Measurements from ENCODE around the gene LGALS1. TPM values are rescaled to one million over a fixed set of nuclear protein-coding genes. Genes with fewer than 3 reads are reported as not detected.

Gene LGALS1
- total and polyA plus RNA-seq, 2 donors (not counting 1 experiment from before 2014, with no cell fraction given): 106 to 207 TPM

DNA sequence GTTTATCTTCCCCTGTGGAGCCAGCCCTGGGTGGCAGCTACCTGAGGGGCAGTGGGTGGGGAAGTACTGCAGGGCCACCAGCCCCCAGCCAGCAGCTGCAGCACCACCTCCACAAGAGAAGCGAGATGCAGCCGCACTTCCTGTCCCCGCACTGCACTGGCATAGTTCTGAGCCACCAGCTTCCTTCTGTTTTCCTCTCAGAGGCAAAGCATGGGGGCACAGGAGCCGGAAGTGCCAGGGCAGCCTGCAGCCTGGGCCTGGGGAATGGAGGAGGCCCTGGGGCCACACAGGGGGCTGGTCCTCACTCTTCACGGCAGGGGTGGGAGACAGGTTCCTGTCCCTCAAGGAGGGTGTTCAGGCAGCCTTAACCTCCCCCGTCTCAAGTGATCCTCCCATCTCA, 47.9 kb upstream of the LGALS1 start:
- Histone ChIP-seq H3K4me1 (ENCODE audit: control insufficient read depth in 2 of 2, insufficient read depth in 2 of 2, low read length in 2 of 2) (peaks cover 42 to 66% of the 10 kb centered on the region in 2 donors), H3K9me3 (ENCODE audit: control extremely low read depth in 1 of 3, control insufficient read depth in 2 of 3, insufficient read depth in 1 of 3, low read length in 2 of 3) (no peaks in the 10 kb centered on the region), H2AFZ (ENCODE audit: insufficient read depth, low read depth, low read length, poor library complexity, severe bottlenecking) (peak overlapping the region; percentile 67), H3K36me3 (replicated peaks in 1 of 2; ENCODE audit: control extremely low read depth in 1 of 2, control insufficient read depth in 1 of 2, extremely low read depth in 1 of 2, insufficient read depth in 2 of 2, low read length in 1 of 2) (peaks cover 0 to 41% of the 10 kb centered on the region in 2 experiments), H3K79me2 (ENCODE audit: control insufficient read depth, insufficient read depth, low read length) (peaks cover 11% of the 10 kb centered on the region), H3K9ac (ENCODE audit: low read length) (peak overlapping the region; percentile 42), H4K20me1 (ENCODE audit: control insufficient read depth, insufficient read depth, low read length, poor library complexity, severe bottlenecking) (no peaks in the 10 kb centered on the region), H3K27me3 (replicated peaks in 1 of 4; ENCODE audit: control extremely low read depth in 1 of 4, control insufficient read depth in 3 of 4, insufficient read depth in 4 of 4, low read length in 3 of 4) (no peaks in the 10 kb centered on the region), H3K4me2 (replicated peaks; ENCODE audit: low read depth, low read length, poor library complexity, severe bottlenecking) (peak overlapping the region; percentile 79), H3K4me3 (ENCODE audit: control extremely low read depth in 1 of 5, extremely low read depth in 1 of 5, insufficient read depth in 1 of 5, low read depth in 2 of 5, low read length in 4 of 5) (peak overlapping the region in 2 of 5 experiments; percentile 9 to 29), H3K27ac (ENCODE audit: low read length in 2 of 2) (peak overlapping the region; percentile 79 to 80)
- H3K4me3 Mint-ChIP-seq: peak overlapping the region; percentile 65
- H3K4me1 Mint-ChIP-seq: peaks cover 64% of the 10 kb centered on the region
- H3K27ac Mint-ChIP-seq: peak overlapping the region; percentile 90
- intact Hi-C loops (cut with micrococcal nuclease): no loop called here
- ATAC-seq (ENCODE audit: low read depth) (peak; percentile 69), DNase-seq (peak; percentile 73)
- TF ChIP-seq EZH2 (IDR thresholded peaks at IDR 0.05; ENCODE audit: borderline replicate concordance, insufficient read depth, low read depth, low read length, poor library complexity, severe bottlenecking): no peak
- TF ChIP-seq, protein P1, sequence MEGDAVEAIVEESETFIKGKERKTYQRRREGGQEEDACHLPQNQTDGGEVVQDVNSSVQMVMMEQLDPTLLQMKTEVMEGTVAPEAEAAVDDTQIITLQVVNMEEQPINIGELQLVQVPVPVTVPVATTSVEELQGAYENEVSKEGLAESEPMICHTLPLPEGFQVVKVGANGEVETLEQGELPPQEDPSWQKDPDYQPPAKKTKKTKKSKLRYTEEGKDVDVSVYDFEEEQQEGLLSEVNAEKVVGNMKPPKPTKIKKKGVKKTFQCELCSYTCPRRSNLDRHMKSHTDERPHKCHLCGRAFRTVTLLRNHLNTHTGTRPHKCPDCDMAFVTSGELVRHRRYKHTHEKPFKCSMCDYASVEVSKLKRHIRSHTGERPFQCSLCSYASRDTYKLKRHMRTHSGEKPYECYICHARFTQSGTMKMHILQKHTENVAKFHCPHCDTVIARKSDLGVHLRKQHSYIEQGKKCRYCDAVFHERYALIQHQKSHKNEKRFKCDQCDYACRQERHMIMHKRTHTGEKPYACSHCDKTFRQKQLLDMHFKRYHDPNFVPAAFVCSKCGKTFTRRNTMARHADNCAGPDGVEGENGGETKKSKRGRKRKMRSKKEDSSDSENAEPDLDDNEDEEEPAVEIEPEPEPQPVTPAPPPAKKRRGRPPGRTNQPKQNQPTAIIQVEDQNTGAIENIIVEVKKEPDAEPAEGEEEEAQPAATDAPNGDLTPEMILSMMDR (IDR thresholded peaks at IDR 0.05): no peak
- POLR2A ChIA-PET: interaction anchor here (0.6 to 3.4 kb wide), 9 partner anchors 9 to 848 kb away, joined by 3 to 27 read pairs (median 6); partner anchors contain the start of genes GGA1 and PDXP
- CTCF ChIA-PET: interaction anchor here (1.3 to 30.7 kb wide), 5 partner anchors 7 to 236 kb away, joined by 4 to 620 read pairs (median 185); partner anchors contain the start of genes GGA1, LGALS1, NOL12 and PDXP
- no peaks in the 10 kb centered on the region for H3K27me3 Mint-ChIP-seq
- no peaks in the 10 kb centered on the region for H3K9me3 Mint-ChIP-seq (ENCODE audit: insufficient read depth)
- 0% methylated on average over 5 of the region's 6 CpGs for WGBS (ENCODE audit: insufficient coverage)

DNA sequence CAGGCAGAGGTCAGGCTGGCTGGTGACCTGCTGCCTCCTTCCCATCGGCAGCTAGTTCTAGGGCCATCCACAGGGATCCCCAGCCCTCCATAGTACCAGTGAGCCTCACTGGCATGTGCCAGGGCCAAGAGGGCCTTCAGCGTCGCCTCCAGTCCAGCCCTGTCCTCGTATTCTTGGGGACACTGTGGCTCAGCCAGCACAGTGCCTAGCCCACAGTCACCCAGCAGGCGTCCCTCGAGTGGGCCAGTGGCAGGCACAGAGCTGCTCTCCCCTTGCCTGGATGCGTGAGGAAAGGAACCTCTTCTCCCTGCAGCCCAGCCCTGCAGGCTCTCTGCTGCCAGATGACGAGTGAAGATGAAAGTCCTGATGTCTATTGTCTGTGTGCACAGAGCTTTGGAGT, 46.6 kb upstream of the LGALS1 start:
- H3K9ac ChIP-seq (ENCODE audit: low read length): no peak overlapping the region

More for the DNA sequence above, 46.6 kb upstream of the LGALS1 start:
- ATAC-seq (ENCODE audit: low read depth) (no peak), DNase-seq (no peak)
- Histone ChIP-seq H3K79me2 (ENCODE audit: control insufficient read depth, insufficient read depth, low read length) (peaks cover 11% of the 10 kb centered on the region), H3K4me2 (replicated peaks; ENCODE audit: low read depth, low read length, poor library complexity, severe bottlenecking) (no peak overlapping the region), H4K20me1 (ENCODE audit: control insufficient read depth, insufficient read depth, low read length, poor library complexity, severe bottlenecking) (no peaks in the 10 kb centered on the region), H3K27ac (ENCODE audit: low read length in 2 of 2) (peak overlapping the region in 1 of 2 donors; percentile 79), H2AFZ (ENCODE audit: insufficient read depth, low read depth, low read length, poor library complexity, severe bottlenecking) (no peak overlapping the region), H3K27me3 (replicated peaks in 1 of 4; ENCODE audit: control extremely low read depth in 1 of 4, control insufficient read depth in 3 of 4, insufficient read depth in 4 of 4, low read length in 3 of 4) (no peaks in the 10 kb centered on the region), H3K4me3 (ENCODE audit: control extremely low read depth in 1 of 5, extremely low read depth in 1 of 5, insufficient read depth in 1 of 5, low read depth in 2 of 5, low read length in 4 of 5) (no peak overlapping the region), H3K9me3 (ENCODE audit: control extremely low read depth in 1 of 3, control insufficient read depth in 2 of 3, insufficient read depth in 1 of 3, low read length in 2 of 3) (no peaks in the 10 kb centered on the region), H3K4me1 (ENCODE audit: control insufficient read depth in 2 of 2, insufficient read depth in 2 of 2, low read length in 2 of 2) (peaks cover 52 to 69% of the 10 kb centered on the region in 2 donors), H3K36me3 (replicated peaks in 1 of 2; ENCODE audit: control extremely low read depth in 1 of 2, control insufficient read depth in 1 of 2, extremely low read depth in 1 of 2, insufficient read depth in 2 of 2, low read length in 1 of 2) (peaks cover 0 to 35% of the 10 kb centered on the region in 2 experiments)
- no peak for TF ChIP-seq EZH2 (IDR thresholded peaks at IDR 0.05; ENCODE audit: borderline replicate concordance, insufficient read depth, low read depth, low read length, poor library complexity, severe bottlenecking)
- TF ChIP-seq, protein P1 (IDR thresholded peaks at IDR 0.05): no peak
- ChIA-PET POLR2A (interaction anchor here (1.7 kb wide), 1 partner anchor 48 kb away, joined by 5 read pairs; no protein-coding TSS in a partner anchor), CTCF (interaction anchor here (22.4 to 30.7 kb wide), 2 partner anchors 7 to 9 kb away, joined by 620 read pairs; partner anchors contain the start of genes GGA1 and SH3BP1)
- Mint-ChIP-seq H3K4me1 (peaks cover 66% of the 10 kb centered on the region), H3K9me3 (ENCODE audit: insufficient read depth) (no peaks in the 10 kb centered on the region), H3K27me3 (no peaks in the 10 kb centered on the region), H3K27ac (peak overlapping the region; percentile 90), H3K4me3 (no peak overlapping the region)
- intact Hi-C loops (cut with micrococcal nuclease): no loop called here
- WGBS (ENCODE audit: insufficient coverage): 98% methylated on average over 8 of the region's 8 CpGs

All from B cell (primary cell).